GM18520 (cell line): ENCODE measurements around the gene GTF2I.
A peak's percentile ranks its signal among the peaks of the same experiment; 100 is the strongest.
"Not testable (repeated sequence)": the region's sequence is repeated elsewhere in the genome, so short reads cannot be mapped to it uniquely, and the experiment has no call there.

ENCODE experiments used
- ATAC-seq: cut with Tn5 transposase; IDR thresholded peaks from one replicate; pipeline ENCODE4 v1.9.1; 2021; ENCODE audit not compliant: unreplicated experiment

The GTF2I gene

GRCh38 chr7:74656441-74656836 is 1.1 kb upstream of the GTF2I start:
- ATAC-seq = no peak

GRCh38 chr7:74656837-74657691 is 454 bp upstream of the GTF2I start:
- ATAC-seq = peak; percentile 47

- ATAC-seq = peak; percentile 47
These were observed 873 bp downstream of the GTF2I start for GRCh38 chr7:74658178-74659004.

- not testable (repeated sequence) for ATAC-seq
These were observed 2.7 kb downstream of the GTF2I start for GRCh38 chr7:74660202-74660601.

- not testable (repeated sequence) for ATAC-seq
These were observed 4.6 kb downstream of the GTF2I start for GRCh38 chr7:74661836-74662794.

GRCh38 chr7:74665296-74665938 is 7.9 kb downstream of the GTF2I start:
- no peak for ATAC-seq

GRCh38 chr7:74667013-74667412 is 9.5 kb downstream of the GTF2I start:
- ATAC-seq = not testable (repeated sequence)

- not testable (repeated sequence) for ATAC-seq
These were observed 10.0 kb downstream of the GTF2I start for GRCh38 chr7:74667520-74667919.

GRCh38 chr7:74671602-74672001 is 14.1 kb downstream of the GTF2I start:
- no peak for ATAC-seq

GRCh38 chr7:74672343-74672915 is 14.9 kb downstream of the GTF2I start:
- ATAC-seq = no peak

- no peak for ATAC-seq
These were observed 16.6 kb downstream of the GTF2I start for GRCh38 chr7:74674166-74674565.

- ATAC-seq = no peak
These were observed 25.3 kb downstream of the GTF2I start for GRCh38 chr7:74682829-74683228.

GRCh38 chr7:74683799-74684198 is 26.3 kb downstream of the GTF2I start:
- ATAC-seq = no peak

- ATAC-seq = no peak
These were observed 27.0 kb downstream of the GTF2I start for GRCh38 chr7:74684473-74684872.

- no peak for ATAC-seq
These were observed 27.4 kb downstream of the GTF2I start for GRCh38 chr7:74684921-74685320.

- no peak for ATAC-seq
These were observed 33.0 kb downstream of the GTF2I start for GRCh38 chr7:74690474-74690873.

GRCh38 chr7:74704419-74704818 is 46.9 kb downstream of the GTF2I start:
- ATAC-seq = not testable (repeated sequence)

GRCh38 chr7:74707238-74707637 is 49.7 kb downstream of the GTF2I start:
- no peak for ATAC-seq

- ATAC-seq = no peak
These were observed 51.2 kb downstream of the GTF2I start for GRCh38 chr7:74708569-74709275.
